ENCODE results near the gene RET.
A peak's percentile ranks its signal among the peaks of the same experiment; 100 is the strongest.
"Not testable (repeated sequence)": the region's sequence is repeated elsewhere in the genome, so short reads cannot be mapped to it uniquely, and the experiment has no call there.

The RET gene

GRCh38 chr10:43079856-43080255 is 3.0 kb downstream of the RET start:
- no peak for DNase-seq

GRCh38 chr10:43082087-43082486 is 5.2 kb downstream of the RET start:
- no peak for DNase-seq

- DNase-seq, result no peak
These were observed 5.9 kb downstream of the RET start for GRCh38 chr10:43082746-43083145.

- DNase-seq, result no peak
These were observed 6.9 kb downstream of the RET start for GRCh38 chr10:43083764-43084163.

- DNase-seq, result no peak
These were observed 7.9 kb downstream of the RET start for GRCh38 chr10:43084812-43085211.

GRCh38 chr10:43086321-43086942 is 9.6 kb downstream of the RET start:
- DNase-seq, result no peak

- DNase-seq, result no peak
These were observed 12.7 kb downstream of the RET start for GRCh38 chr10:43089519-43089918.

GRCh38 chr10:43090188-43090587 is 13.3 kb downstream of the RET start:
- DNase-seq, result no peak

- DNase-seq, result no peak
These were observed 13.8 kb downstream of the RET start for GRCh38 chr10:43090664-43091063.

GRCh38 chr10:43091846-43092245 is 15.0 kb downstream of the RET start:
- DNase-seq, result no peak

GRCh38 chr10:43093423-43094076 is 16.7 kb downstream of the RET start:
- DNase-seq, result no peak

GRCh38 chr10:43094085-43094484 is 17.2 kb downstream of the RET start:
- DNase-seq, result no peak

GRCh38 chr10:43099339-43099738 is 22.5 kb downstream of the RET start:
- not testable (repeated sequence) for DNase-seq

- DNase-seq, result no peak
These were observed 23.1 kb downstream of the RET start for GRCh38 chr10:43099928-43100327.

- DNase-seq, result no peak
These were observed 23.5 kb downstream of the RET start for GRCh38 chr10:43100366-43100765.

GRCh38 chr10:43102063-43102828 is 25.4 kb downstream of the RET start:
- no peak for DNase-seq

- DNase-seq, result peak; percentile 75 to 76
These were observed 28.5 kb downstream of the RET start for GRCh38 chr10:43105102-43105955.

GRCh38 chr10:43105956-43106229 is 29.0 kb downstream of the RET start:
- DNase-seq, result no peak

GRCh38 chr10:43106256-43107091 is 29.6 kb downstream of the RET start:
- no peak for DNase-seq

GRCh38 chr10:43108951-43109350 is 32.1 kb downstream of the RET start:
- DNase-seq, result no peak

- no peak for DNase-seq
These were observed 32.9 kb downstream of the RET start for GRCh38 chr10:43109671-43110249.
